Testis (tissue), 3 donors: ENCODE results near the gene GNB1L. TPM values are rescaled to one million over a fixed set of nuclear protein-coding genes. Genes with fewer than 3 reads are reported as not detected.

Source experiments
- DNase-seq: peaks from one replicate; pipeline ENCODE4 v3.0.0-alpha.2; 2019
- H3K27ac ChIP-seq, 2 donors: fragments of 200-600 bp; sonication (generic); one replicate each; pipeline ENCODE4 v1.5.1; 2019
- H3K27me3 ChIP-seq: fragments of 200-600 bp; sonication (generic); one replicate; pipeline ENCODE4 v1.5.1; 2019
- H3K36me3 ChIP-seq: fragments of 200-600 bp; sonication (generic); one replicate; pipeline ENCODE4 v1.5.1; 2017; ENCODE audit warnings: low read depth; ENCODE audit errors: missing control alignments
- H3K4me1 ChIP-seq: fragments of 200-600 bp; sonication (generic); one replicate; pipeline ENCODE4 v1.5.1; 2019
- H3K4me3 ChIP-seq, 2 donors: fragments of 200-600 bp; sonication (generic); one replicate each; pipeline ENCODE4 v1.5.1; 2017 to 2019
- H3K9me3 ChIP-seq: fragments of 200-600 bp; sonication (generic); one replicate; pipeline ENCODE4 v1.5.1; 2017
- CTCF ChIP-seq, 3 experiments: fragments of 450-650 bp in 2 of 3; fragments of 200-600 bp in 1 of 3; sonication (generic) in 1 of 3; IDR thresholded peaks; one replicate each; pipeline ENCODE4 v1.5.1; 2016 to 2019; ENCODE audit warnings: antibody characterized with exemption in 3 of 3, mild to moderate bottlenecking in 2 of 3, moderate library complexity in 1 of 3
- POLR2A ChIP-seq: fragments of 450-650 bp; IDR thresholded peaks from one replicate; pipeline ENCODE4 v1.6.1; 2017; ENCODE audit warnings: antibody characterized with exemption, mild to moderate bottlenecking, moderate library complexity
- WGBS, 2 donors: methylation state at CpG; one replicate each; pipeline ENCODE4 v1.1.5; 2018; 5-methylcytosine and 5-hydroxymethylcytosine counted together
- intact Hi-C: fragments of 100-400 bp; cut with DNase I; formaldehyde crosslinking; loops from one replicate; pipeline ENCODE4 v1.15.1; 2023; ENCODE audit warnings: low total_unique reads
- polyA plus RNA-seq: library from polyadenylated mRNA; stranded (reverse); fragments of 350-450 nt; fragmentation: Illumina TruSeq; extraction: RNeasy Lipid Tissue Mini Kit (QIAGEN cat#74804); gene quantifications from one replicate; pipeline ENCODE4 v1.2.3, GENCODE V29; 2014; ENCODE audit warnings: low read depth, low replicate concordance; ENCODE audit not compliant: insufficient read depth
- total RNA-seq, 2 donors: library from RNA; depleted of rRNA; stranded (reverse); fragments of >200 nt; gene quantifications; one replicate each; pipeline ENCODE4 v1.2.3, GENCODE V29; 2016

The GNB1L gene
- total and polyA plus RNA-seq, 3 donors from 2014 or later: 5.5 to 6.9 (median 6.0) TPM

DNA sequence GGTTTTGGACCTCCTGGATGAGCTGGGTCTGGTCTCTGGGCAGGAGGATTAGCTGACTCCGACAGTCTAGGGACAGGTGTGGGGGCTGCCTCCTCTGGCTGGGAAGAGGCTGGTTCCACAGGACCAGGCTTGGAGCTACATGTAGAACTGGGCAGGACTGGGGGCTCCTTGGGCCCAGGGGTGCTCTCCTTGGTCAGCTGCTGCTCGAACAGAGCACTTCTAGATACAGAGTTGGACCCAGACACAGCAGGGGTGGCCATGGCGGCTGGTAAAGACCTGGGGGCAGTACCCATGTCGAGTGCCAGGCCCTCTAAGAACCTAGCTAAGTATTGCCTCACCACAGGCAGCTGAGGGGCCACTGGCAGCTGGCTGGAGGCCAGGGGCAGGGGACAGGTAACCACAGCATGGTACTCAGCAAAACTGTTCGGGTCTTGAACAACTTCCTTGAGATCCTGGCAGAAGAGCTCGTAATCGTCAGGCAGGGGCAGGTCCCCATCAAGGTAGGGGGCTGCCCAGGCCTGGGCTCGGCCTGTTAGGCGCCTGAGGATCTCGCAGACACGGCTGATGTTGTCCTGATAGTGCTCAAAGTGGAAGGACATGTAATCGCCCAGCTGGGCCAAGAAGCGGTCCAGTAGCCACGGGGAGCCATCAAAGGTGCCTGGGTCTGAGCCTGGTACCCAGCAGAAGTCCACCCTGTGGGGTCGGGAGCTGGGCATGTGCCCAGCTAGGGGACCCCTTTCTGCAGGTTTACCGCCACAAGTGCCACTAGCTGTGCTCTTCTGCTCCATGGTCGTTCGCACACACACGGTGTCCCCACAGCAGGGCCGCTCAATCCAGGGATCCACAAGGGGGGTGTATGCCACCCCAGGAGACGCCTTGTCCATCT lies 3.1 kb downstream of the GNB1L start:
- Histone ChIP-seq H3K36me3 (no peaks in the 10 kb centered on the region), H3K27me3 (no peaks in the 10 kb centered on the region), H3K4me3 (no peak overlapping the region), H3K9me3 (no peaks in the 10 kb centered on the region), H3K4me1 (peaks cover 20% of the 10 kb centered on the region), H3K27ac (no peak overlapping the region)
- no peak for DNase-seq
- intact Hi-C loops: no loop called here
- WGBS, 2 donors: 93 to 95% methylated on average over 4 to 21 of the region's 21 CpGs
- TF ChIP-seq CTCF (IDR thresholded peaks at IDR 0.05) (no peak), POLR2A (no peak)

- intact Hi-C loops: no loop called here
- H3K4me1 ChIP-seq: peaks cover 14% of the 10 kb centered on the region
- WGBS, 2 donors: 83 to 87% methylated on average over 3 to 9 of the region's 9 CpGs
- H3K4me3 ChIP-seq: no peak overlapping the region
- H3K9me3 ChIP-seq: no peaks in the 10 kb centered on the region
- H3K27ac ChIP-seq: no peak overlapping the region
- no peaks in the 10 kb centered on the region for H3K36me3 ChIP-seq
- TF ChIP-seq POLR2A (no peak), CTCF (IDR thresholded peaks at IDR 0.05) (no peak)
- no peak for DNase-seq
- H3K27me3 ChIP-seq: no peaks in the 10 kb centered on the region
Measured at GRCh38 chr22:19850763-19851109, 3.9 kb downstream of the GNB1L start.

DNA sequence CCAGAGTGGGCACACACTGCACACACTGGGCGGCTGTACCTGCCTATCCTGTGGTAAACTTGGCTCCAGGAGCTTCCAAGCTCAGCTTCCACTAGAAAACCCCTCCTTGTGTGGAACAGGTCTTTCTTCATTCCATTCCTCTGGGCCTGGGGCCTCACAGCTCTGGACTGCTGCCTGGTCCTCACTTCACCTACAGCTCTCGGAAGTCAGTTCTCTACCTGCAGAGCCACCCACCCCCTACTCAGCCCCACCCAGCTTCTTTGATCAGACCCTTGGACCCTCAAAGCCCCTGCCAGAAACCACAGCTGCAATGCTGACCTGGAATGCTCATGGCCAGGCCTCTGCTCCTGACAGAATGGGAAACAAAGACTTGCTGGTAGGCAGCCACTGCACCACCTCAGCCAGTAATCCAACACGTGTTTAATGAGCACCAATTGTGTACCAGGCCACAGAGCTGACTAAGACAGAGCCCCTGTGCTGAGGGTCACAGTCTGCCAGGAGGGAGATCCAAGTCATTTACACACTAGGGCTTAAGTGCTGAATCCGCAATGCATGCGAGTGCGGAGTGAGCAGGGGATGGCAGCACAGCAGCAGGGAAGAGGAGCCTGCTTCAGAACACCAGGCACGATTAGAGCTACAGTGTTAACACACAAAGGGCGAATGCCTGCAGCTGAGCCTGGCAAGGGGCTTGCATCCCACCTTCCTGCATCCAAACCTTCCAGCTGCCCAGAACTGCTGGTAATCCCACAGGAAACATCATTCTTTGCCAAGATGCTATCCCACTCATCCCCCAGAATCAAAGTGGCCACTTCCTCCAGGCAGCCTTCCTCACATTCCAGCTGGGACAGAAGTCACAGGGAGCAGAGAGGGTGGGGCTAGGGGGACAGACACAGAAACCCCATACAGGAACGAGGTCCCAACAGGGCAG lies 4.6 kb downstream of the GNB1L start:
- WGBS, 2 donors: 92 to 96% methylated on average over 8 to 9 of the region's 9 CpGs
- Histone ChIP-seq H3K4me3 (no peak overlapping the region), H3K27ac (no peak overlapping the region), H3K4me1 (peaks cover 12% of the 10 kb centered on the region), H3K9me3 (no peaks in the 10 kb centered on the region), H3K36me3 (no peaks in the 10 kb centered on the region), H3K27me3 (no peaks in the 10 kb centered on the region)
- DNase-seq: no peak
- intact Hi-C loops: no loop called here
- no peak for TF ChIP-seq POLR2A
- no peak for TF ChIP-seq CTCF (IDR thresholded peaks at IDR 0.05)

DNA sequence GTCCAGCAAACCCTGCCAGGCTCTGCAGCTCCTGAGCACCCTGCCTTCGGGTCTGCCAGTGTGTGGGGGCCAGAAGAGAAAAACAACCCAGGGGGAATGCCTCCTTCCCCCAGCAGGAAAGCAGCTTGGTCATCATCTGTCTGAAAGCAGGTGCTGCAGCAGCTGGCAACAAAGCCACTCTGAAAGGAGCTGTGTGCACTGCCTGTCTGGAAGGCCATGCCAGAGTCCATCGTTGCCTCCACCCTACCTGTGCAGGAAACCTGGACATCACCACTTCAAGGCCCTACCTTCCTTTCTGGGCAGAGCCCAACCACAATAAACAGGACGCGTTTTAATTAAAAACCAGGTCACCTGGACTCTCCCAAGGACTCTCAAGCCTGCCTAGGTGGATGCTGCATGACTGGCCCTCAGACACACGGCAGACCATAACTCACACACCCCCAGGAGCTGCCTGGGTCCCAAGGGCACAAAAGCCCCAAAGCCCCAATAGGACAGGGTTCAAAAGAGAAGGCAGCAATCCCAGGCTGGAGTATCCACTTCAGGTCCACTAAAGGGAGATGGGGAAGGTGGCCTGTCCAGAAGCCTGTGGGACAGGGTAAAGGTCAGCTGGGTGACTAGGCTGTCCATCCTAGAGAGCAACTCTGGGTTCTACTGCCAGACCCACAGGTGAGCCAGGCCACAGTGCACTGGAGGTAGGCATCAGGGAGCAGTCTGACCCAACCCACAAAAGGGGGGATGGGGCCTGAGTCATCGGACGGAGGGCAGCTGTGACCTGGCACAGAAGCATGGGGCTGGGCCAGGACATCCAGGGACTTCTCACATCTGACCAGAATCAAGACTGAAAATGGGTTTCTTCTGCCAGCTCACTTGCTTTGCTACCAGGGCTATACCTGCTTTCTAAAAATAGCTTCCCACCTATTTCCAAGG lies 6.1 kb downstream of the GNB1L start:
- no peak for TF ChIP-seq POLR2A
- no peak for TF ChIP-seq CTCF (IDR thresholded peaks at IDR 0.05)
- H3K27me3 ChIP-seq: no peaks in the 10 kb centered on the region
- no peaks in the 10 kb centered on the region for H3K9me3 ChIP-seq
- no peak overlapping the region for H3K4me3 ChIP-seq
- no peak for DNase-seq
- intact Hi-C loops: no loop called here
- H3K27ac ChIP-seq: no peak overlapping the region
- 78 to 84% methylated on average over 6 to 7 of the region's 7 CpGs for WGBS, 2 donors
- no peaks in the 10 kb centered on the region for H3K36me3 ChIP-seq
- H3K4me1 ChIP-seq: peaks cover 8% of the 10 kb centered on the region
